Keratinocyte (primary cell): Measurements from ENCODE around the gene ADCY7.

Experiments
- CTCF ChIP-seq, 3 experiments: IDR thresholded peaks in 1 of 3; conservative IDR thresholded peaks in 1 of 3; optimal IDR thresholded peaks in 1 of 3; 2 replicates in 2 of 3; 3 replicates in 1 of 3; pipeline versions ENCODE3 to v1.5.1; 2011; ENCODE audit warnings: low read length in 3 of 3, mild to moderate bottlenecking in 3 of 3, moderate library complexity in 2 of 3, control low read depth in 1 of 3, inconsistent platforms in 1 of 3; ENCODE audit not compliant: insufficient read depth in 2 of 3; ENCODE audit errors: extremely low read depth in 1 of 3
- EZH2 ChIP-seq: IDR thresholded peaks from one replicate; pipeline ENCODE4 v1.6.1; 2012; ENCODE audit warnings: inconsistent platforms, mild to moderate bottlenecking, low read length, moderate library complexity

- TF ChIP-seq CTCF (optimal IDR thresholded peaks at IDR 0.05 in 1 of 3, IDR thresholded peaks at IDR 0.05 in 1 of 3, conservative IDR thresholded peaks at IDR 0.05 in 1 of 3; ENCODE audit: extremely low read depth in 1 of 3, insufficient read depth in 2 of 3, low read length in 3 of 3) (no peak), EZH2 (no peak)
Measured at GRCh38 chr16:50273382-50273690, 7.0 kb downstream of the ADCY7 start.
